Esophagus muscularis mucosa (tissue), 3 donors: ENCODE data around the gene WDR59.

Experiments used
- CTCF ChIP-seq, 3 experiments: fragments of 200-600 bp in 2 of 3; fragments of 450-650 bp in 1 of 3; sonication (generic) in 2 of 3; IDR thresholded peaks; one replicate each; pipeline ENCODE4 v1.5.1; 2017 to 2019; ENCODE audit warnings: antibody characterized with exemption in 3 of 3, mild to moderate bottlenecking in 2 of 3, moderate library complexity in 1 of 3
- POLR2A ChIP-seq: fragments of 450-650 bp; IDR thresholded peaks from one replicate; pipeline ENCODE4 v1.6.1; 2017; ENCODE audit warnings: antibody characterized with exemption, moderate library complexity, mild to moderate bottlenecking, low read depth
- POLR2AphosphoS5 ChIP-seq, 2 donors: sonication (generic); formaldehyde crosslinking; IDR thresholded peaks; one replicate each; pipeline ENCODE4 v1.6.1; 2017; ENCODE audit warnings: antibody characterized with exemption in 2 of 2

GRCh38 chr16:75010427-75010826, 25.5 kb upstream of the WDR59 start:
- TF ChIP-seq CTCF (IDR thresholded peaks at IDR 0.05) (no peak), POLR2A (no peak), POLR2AphosphoS5 (IDR thresholded peaks at IDR 0.05) (no peak)
